Neutrophil (primary cell): ENCODE measurements around the gene BIRC3.
A peak's percentile ranks its signal among the peaks of the same experiment; 100 is the strongest.

Experiments used
- H3K27ac ChIP-seq: fragments of 200-600 bp; sonication (generic); 2 replicates; pipeline ENCODE4 v1.5.1; 2016; ENCODE audit warnings: mild to moderate bottlenecking, moderate library complexity
- H3K27me3 ChIP-seq: fragments of 200-600 bp; sonication (generic); 2 replicates; pipeline ENCODE4 v1.6.0; 2016; ENCODE audit warnings: mild to moderate bottlenecking
- H3K36me3 ChIP-seq: fragments of 200-600 bp; sonication (generic); 2 replicates; pipeline ENCODE4 v1.5.1; 2017
- H3K4me1 ChIP-seq, 2 experiments: fragments of 200-600 bp in 1 of 2; sonication (generic) in 1 of 2; 1 replicate in 1 of 2; 2 replicates in 1 of 2; pipeline versions ENCODE4 v1.5.1 to v1.6.1; 2013 to 2016; ENCODE audit warnings: low read depth in 1 of 2, low read length in 1 of 2, mild to moderate bottlenecking in 1 of 2, moderate library complexity in 1 of 2; ENCODE audit not compliant: control insufficient read depth in 1 of 2, insufficient read depth in 1 of 2
- H3K4me3 ChIP-seq, 2 experiments: fragments of 200-600 bp in 1 of 2; sonication (generic) in 1 of 2; 1 replicate in 1 of 2; 2 replicates in 1 of 2; pipeline ENCODE4 v1.5.1; 2013 to 2016; ENCODE audit warnings: low read depth in 1 of 2, low read length in 1 of 2, mild to moderate bottlenecking in 1 of 2, moderate library complexity in 1 of 2
- H3K9me3 ChIP-seq: fragments of 200-600 bp; sonication (generic); 2 replicates; pipeline ENCODE4 v1.5.1; 2016
- TF ChIP-seq, protein P1 (sequence below): fragments of 200-600 bp; sonication (generic); IDR thresholded peaks from 2 replicates; pipeline ENCODE4 v1.5.1; 2016; ENCODE audit warnings: antibody characterized with exemption

Gene BIRC3

DNA sequence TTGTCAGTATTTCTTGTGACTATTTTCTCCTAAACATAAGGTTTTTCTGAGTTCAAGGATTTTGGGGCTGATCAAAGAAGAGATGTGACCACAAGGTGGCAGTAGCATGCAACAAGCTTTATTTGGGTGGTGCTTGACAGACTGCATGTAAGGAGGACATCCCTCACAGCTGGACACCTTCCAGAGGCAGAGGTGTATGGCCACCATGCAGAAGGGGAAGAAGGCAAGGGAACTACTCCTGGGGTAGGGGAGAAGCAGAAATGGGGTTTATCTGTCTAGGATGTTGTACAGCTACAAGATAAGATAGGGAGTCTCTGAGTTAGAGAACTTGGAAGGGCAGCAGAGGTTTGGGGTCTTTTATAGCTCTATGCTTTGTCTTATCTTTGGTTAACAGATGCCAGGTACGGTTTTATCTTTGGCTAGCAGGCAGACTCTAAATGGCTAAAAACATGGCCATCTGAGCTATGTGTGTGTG lies 24.6 kb downstream of the BIRC3 start:
- TF ChIP-seq, protein P1, sequence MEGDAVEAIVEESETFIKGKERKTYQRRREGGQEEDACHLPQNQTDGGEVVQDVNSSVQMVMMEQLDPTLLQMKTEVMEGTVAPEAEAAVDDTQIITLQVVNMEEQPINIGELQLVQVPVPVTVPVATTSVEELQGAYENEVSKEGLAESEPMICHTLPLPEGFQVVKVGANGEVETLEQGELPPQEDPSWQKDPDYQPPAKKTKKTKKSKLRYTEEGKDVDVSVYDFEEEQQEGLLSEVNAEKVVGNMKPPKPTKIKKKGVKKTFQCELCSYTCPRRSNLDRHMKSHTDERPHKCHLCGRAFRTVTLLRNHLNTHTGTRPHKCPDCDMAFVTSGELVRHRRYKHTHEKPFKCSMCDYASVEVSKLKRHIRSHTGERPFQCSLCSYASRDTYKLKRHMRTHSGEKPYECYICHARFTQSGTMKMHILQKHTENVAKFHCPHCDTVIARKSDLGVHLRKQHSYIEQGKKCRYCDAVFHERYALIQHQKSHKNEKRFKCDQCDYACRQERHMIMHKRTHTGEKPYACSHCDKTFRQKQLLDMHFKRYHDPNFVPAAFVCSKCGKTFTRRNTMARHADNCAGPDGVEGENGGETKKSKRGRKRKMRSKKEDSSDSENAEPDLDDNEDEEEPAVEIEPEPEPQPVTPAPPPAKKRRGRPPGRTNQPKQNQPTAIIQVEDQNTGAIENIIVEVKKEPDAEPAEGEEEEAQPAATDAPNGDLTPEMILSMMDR = peak; percentile 77
- H3K36me3 ChIP-seq = no peaks in the 10 kb centered on the region
- no peaks in the 10 kb centered on the region for H3K9me3 ChIP-seq
- H3K4me3 ChIP-seq = no peak overlapping the region
- peaks cover 9 to 10% of the 10 kb centered on the region in 2 experiments for H3K4me1 ChIP-seq
- no peaks in the 10 kb centered on the region for H3K27me3 ChIP-seq
- H3K27ac ChIP-seq = no peak overlapping the region

DNA sequence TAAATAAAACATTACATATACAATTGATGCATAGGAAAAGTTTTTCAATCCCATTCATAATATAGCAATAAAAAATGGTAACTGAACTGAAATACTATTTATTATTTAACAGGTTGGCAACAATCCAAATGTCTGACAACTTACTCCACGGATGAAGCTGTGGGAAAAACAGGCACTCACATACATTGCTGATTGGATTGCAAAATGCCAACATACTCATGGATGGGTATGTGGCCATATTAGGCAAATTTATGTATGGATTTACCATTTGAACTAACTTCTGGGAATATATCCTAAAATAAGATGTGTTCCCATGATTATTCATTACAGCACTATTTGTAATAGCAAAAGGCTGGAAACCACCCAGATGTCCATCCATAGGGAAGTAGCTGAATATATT lies 26.5 kb downstream of the BIRC3 start:
- Histone ChIP-seq H3K27ac (no peak overlapping the region), H3K27me3 (no peaks in the 10 kb centered on the region), H3K9me3 (no peaks in the 10 kb centered on the region), H3K36me3 (no peaks in the 10 kb centered on the region), H3K4me3 (no peak overlapping the region), H3K4me1 (peaks cover 21 to 24% of the 10 kb centered on the region in 2 experiments)
- TF ChIP-seq, protein P1 = no peak

DNA sequence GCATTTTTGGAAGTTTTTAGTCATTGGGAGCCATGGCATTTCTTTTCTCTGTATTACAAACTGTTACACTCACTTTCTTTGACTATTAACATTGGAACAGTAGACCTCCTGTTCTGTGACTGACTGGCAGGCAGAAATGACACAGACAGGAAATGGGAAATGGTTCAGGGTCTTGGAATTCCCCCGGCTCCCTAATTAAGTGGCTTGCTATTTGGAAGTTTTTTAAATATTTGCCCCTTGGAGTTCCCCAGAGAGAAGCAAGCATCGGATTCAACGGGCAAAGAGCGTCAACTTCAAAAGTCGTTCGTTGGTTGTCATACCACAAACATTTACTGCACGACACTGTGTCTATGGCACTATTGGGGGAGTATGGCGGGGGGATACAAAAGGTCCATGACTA lies 28.6 kb downstream of the BIRC3 start:
- TF ChIP-seq, protein P1 = no peak
- Histone ChIP-seq H3K4me1 (peaks cover 27 to 29% of the 10 kb centered on the region in 2 experiments), H3K36me3 (peaks cover 12% of the 10 kb centered on the region), H3K4me3 (peak overlapping the region; percentile 88 to 92), H3K27ac (peak overlapping the region; percentile 96), H3K27me3 (no peaks in the 10 kb centered on the region), H3K9me3 (no peaks in the 10 kb centered on the region)

GRCh38 chr11:102346456-102346747 lies 29.1 kb downstream of the BIRC3 start:
- Histone ChIP-seq H3K4me3 (peak overlapping the region; percentile 88 to 92), H3K4me1 (peaks cover 27 to 29% of the 10 kb centered on the region in 2 experiments), H3K36me3 (peaks cover 17% of the 10 kb centered on the region), H3K9me3 (no peaks in the 10 kb centered on the region), H3K27me3 (no peaks in the 10 kb centered on the region), H3K27ac (peak overlapping the region; percentile 96)
- TF ChIP-seq, protein P1 = no peak

GRCh38 chr11:102346748-102347461 lies 29.6 kb downstream of the BIRC3 start, which contains the start of gene BIRC2:
Gene BIRC2, plus strand, starts transcription at chr11:102347214. Its CDS starts 2,641 bp downstream, at chr11:102349855.
- Histone ChIP-seq H3K27ac (peak within 1 kb of the TSS; percentile 96), H3K9me3 (no peaks in the 10 kb centered on the region), H3K36me3 (peaks cover 17% of the 10 kb centered on the region), H3K27me3 (no peaks in the 10 kb centered on the region), H3K4me1 (peaks cover 27 to 29% of the 10 kb centered on the region in 2 experiments), H3K4me3 (peak within 1 kb of the TSS; percentile 88 to 92)
- TF ChIP-seq, protein P1 = peak; percentile 89
